IgD-negative memory B cell (primary cell): Measurements from ENCODE around the gene ZNF814. TPM values are rescaled to one million over a fixed set of nuclear protein-coding genes. Genes with fewer than 3 reads are reported as not detected.
"Not testable (repeated sequence)": the region's sequence is repeated elsewhere in the genome, so short reads cannot be mapped to it uniquely, and the experiment has no call there.

Experiments used
- H3K27ac Mint-ChIP-seq, 3 donors: one replicate each; pipeline ENCODE4 v1.8.0; 2020 to 2022; ENCODE audit warnings: mild to moderate bottlenecking in 3 of 3, mixed read lengths in 3 of 3, moderate library complexity in 1 of 3
- H3K27me3 Mint-ChIP-seq: one replicate; pipeline ENCODE4 v1.8.0; 2021; ENCODE audit warnings: mixed read lengths
- H3K36me3 Mint-ChIP-seq: one replicate; pipeline ENCODE4 v1.8.0; 2020; ENCODE audit warnings: mild to moderate bottlenecking, mixed read lengths
- H3K4me1 Mint-ChIP-seq, 3 donors: one replicate each; pipeline ENCODE4 v1.8.0; 2020 to 2022; ENCODE audit warnings: mixed read lengths in 3 of 3, mild to moderate bottlenecking in 1 of 3
- H3K4me3 Mint-ChIP-seq, 4 donors: one replicate each; pipeline ENCODE4 v1.8.0; 2020 to 2022; ENCODE audit warnings: mild to moderate bottlenecking in 4 of 4, mixed read lengths in 4 of 4, moderate library complexity in 3 of 4
- H3K9me3 Mint-ChIP-seq, 3 donors: one replicate each; pipeline ENCODE4 v1.8.0; 2020 to 2021; ENCODE audit warnings: mixed read lengths in 3 of 3, mild to moderate bottlenecking in 1 of 3
- polyA plus RNA-seq: library from polyadenylated mRNA; unstranded; fragments of 300-500 nt; fragmentation: Illumina TruSeq; gene quantifications from one replicate; pipeline ENCODE4 v1.2.3, GENCODE V29; 2021

Gene ZNF814
- polyA plus RNA-seq, 1 donor from 2014 or later: 37.1 TPM

DNA sequence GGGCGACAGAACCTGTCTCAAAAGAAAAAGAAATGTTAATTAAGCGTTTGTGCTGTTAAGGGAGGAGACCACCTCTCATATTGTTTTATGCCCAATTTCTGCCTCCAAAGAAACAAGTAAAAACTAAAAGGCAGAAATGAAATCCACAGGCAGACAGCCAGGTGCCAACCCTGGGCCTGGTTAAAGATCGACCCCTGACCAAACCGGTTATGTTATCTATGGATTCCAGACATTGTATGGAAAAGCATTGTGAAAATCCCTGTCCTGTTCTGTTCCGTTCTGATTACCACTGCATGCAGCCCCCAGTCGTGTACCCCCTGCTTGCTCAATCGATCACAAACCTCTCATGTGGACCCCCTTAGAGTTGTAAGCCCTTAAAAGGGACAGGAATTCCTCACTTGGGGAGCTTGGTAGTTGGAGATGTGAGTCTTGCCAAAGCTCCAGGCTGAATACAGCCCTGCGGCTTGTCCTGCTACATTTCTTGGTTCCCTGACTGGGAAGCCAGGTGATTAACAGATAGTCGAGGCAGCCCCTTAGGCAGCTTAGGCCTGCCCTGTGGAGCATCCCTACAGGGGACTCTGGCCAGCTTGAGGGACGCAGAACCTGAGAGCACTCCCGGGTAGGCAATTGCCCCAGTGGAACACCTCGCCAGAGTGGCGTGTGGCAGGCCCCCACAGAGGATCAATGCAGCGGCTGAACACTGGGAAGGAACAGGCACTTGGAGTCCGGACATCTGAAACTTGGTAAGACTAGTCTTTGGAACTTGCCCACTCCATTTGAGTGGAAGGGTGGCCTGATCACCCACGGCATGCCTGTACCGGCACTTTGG is 73.4 kb downstream of the ZNF814 start:
- no peaks in the 10 kb centered on the region for H3K9me3 Mint-ChIP-seq
- H3K27ac Mint-ChIP-seq: peak overlapping the region; percentile 91 to 98 (median 95)
- H3K4me3 Mint-ChIP-seq: peak overlapping the region; percentile 94 to 99 (median 98)
- H3K36me3 Mint-ChIP-seq: no peaks in the 10 kb centered on the region
- H3K4me1 Mint-ChIP-seq: peaks cover 27 to 45% (median 34%) of the 10 kb centered on the region in 3 donors
- H3K27me3 Mint-ChIP-seq: no peaks in the 10 kb centered on the region

DNA sequence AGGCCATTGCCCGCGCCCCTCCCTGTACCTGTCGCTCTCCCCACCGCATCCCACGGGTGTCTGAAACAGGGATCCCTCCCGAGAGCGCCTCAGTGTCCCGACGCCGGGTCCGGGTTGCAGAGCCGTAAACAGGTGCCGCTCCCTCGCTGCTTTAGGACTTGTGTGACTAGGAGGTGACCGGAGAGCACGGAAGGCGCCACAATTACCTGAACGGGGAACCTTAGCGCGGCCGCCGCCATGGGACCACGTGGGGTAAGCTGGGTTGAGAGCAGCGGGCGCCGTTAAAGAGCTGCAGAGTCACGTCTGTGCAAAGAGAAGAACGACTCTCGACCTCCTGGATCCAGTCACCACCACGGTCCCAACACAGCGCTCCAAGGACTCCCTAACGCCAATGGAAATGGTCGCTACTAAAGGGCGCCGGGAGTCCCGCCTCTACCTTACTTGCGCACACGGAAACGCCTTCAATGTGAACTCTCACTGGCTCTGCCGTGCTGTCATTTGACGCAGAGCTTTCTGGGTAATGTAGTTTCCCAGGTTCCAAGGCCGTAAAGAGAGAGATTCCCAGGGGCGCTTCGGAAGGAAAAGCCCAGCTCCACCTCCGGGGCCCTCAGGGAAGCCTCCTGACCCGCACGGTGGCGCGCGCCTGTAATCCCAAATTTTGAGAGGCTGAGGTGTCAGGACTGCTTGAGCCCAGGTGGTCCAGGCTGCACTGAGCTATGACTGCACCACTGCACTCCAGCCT is 74.2 kb downstream of the ZNF814 start, which contains the start of gene ZNF552:
TSS of gene ZNF552 (minus strand) at position 409 of the 742 bp plus-strand sequence. CDS start at position 239, 170 bp downstream.
- Mint-ChIP-seq H3K27ac (peak within 1 kb of the TSS; percentile 91 to 98 (median 95)), H3K27me3 (no peaks in the 10 kb centered on the region), H3K36me3 (no peaks in the 10 kb centered on the region), H3K9me3 (no peaks in the 10 kb centered on the region), H3K4me1 (peaks cover 22 to 37% (median 26%) of the 10 kb centered on the region in 3 donors), H3K4me3 (peak within 1 kb of the TSS; percentile 94 to 99 (median 98))

DNA sequence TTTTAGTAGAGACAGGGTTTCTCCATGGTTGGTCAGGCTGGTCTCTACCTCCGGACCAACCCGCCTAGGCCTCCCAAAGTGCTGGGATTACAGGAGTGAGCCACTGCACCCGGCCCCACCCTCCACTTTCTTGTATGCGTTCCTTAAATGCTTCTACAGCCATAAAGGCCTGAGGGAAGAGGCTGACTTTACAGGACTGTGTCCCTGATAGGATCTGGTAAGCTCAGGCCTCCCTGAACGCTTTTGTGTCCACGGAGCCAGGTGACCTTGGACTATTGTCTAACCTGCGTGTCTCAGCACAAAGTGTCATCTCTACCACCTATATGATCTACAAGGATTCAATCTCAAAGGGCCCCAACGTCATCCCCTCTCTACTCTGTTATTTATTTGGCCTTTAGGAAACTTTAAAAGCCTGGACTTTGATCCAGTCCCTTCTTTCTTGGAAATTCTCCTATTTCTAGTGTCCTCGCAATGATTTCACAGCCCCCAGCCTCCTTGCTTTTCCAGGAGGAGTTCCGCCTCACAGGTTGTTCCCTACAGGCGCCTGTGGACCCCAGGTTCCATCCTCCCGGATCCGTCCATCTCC is 74.8 kb downstream of the ZNF814 start:
- Mint-ChIP-seq H3K27me3 (no peaks in the 10 kb centered on the region), H3K27ac (peak overlapping the region; percentile 91 to 98 (median 95)), H3K36me3 (no peaks in the 10 kb centered on the region), H3K9me3 (no peaks in the 10 kb centered on the region), H3K4me3 (peak overlapping the region; percentile 94 to 99 (median 98)), H3K4me1 (peaks cover 25 to 35% (median 26%) of the 10 kb centered on the region in 3 donors)

DNA sequence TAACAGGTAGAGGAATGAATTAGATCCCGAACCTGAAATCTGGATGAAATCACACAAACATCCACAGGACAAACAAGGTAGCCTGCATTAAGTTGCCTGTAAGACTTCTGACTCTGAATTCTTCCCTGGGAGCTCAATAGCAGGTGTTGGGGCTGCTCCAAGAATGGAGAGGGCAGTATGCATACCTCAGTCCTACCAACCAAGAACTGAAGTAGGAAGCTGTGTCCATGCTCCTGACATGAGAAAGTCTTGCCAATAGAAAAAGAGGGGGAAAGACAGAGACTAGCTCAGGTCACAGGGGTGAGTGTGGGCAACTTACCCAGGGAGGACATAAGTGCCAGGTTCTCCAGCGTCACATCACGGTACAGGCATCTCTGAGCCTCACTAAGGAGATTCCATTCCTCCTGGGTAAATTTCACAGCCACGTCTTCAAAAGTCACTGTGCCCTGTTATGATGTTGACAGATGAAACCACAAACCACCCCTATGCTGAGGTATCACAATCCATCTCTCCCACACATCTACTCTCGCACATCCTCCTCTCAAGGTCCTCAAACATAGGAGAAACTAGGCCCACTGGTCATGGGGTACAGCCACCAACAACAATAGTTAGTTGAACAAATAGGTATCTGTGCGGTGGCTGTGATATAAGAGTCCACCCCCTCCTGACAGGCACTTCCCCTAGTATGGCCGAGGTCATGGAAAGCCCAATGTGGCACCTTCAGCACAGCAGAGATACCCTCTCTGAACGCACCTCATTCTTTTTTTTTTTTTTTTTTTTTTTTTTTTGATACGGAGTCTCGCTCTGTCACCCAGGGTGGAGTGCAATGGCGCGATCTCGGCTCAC is 75.6 kb downstream of the ZNF814 start:
- H3K36me3 Mint-ChIP-seq, H3K27me3 Mint-ChIP-seq: not testable (repeated sequence)
- H3K4me3 Mint-ChIP-seq: peak overlapping the region; percentile 13 to 99 (median 46)

DNA sequence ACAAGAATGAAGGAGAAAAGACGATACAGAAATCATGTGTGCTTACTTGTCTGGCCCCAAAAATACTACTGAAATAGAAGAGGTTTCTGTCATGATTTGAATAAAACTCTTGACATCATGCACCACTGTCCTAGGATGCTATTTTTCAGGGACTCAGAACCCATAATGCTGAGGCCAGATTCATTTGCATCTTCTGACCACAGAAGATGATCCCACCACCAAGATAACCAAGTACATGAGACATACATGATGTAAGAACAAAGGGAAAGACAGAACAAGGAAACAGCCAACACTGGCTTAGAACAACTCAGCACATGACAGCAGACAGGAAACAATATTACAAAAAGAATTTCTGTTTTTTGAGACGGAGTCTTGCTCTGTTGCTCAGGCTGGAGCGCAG is 76.6 kb downstream of the ZNF814 start:
- Mint-ChIP-seq H3K4me3 (peak overlapping the region in 2 of 4 donors; percentile 13 to 45), H3K27ac (peak overlapping the region in 1 of 3 donors; percentile 0), H3K9me3 (no peaks in the 10 kb centered on the region), H3K27me3 (no peaks in the 10 kb centered on the region), H3K36me3 (peaks cover 2% of the 10 kb centered on the region), H3K4me1 (peaks cover 23 to 40% (median 23%) of the 10 kb centered on the region in 3 donors)

More for the DNA sequence above, 75.6 kb downstream of the ZNF814 start:
- H3K4me1 Mint-ChIP-seq: peaks cover 23 to 35% (median 23%) of the 10 kb centered on the region in 3 donors
- peak overlapping the region in 1 of 3 donors; percentile 19 for H3K27ac Mint-ChIP-seq
- not testable (repeated sequence) for H3K9me3 Mint-ChIP-seq

DNA sequence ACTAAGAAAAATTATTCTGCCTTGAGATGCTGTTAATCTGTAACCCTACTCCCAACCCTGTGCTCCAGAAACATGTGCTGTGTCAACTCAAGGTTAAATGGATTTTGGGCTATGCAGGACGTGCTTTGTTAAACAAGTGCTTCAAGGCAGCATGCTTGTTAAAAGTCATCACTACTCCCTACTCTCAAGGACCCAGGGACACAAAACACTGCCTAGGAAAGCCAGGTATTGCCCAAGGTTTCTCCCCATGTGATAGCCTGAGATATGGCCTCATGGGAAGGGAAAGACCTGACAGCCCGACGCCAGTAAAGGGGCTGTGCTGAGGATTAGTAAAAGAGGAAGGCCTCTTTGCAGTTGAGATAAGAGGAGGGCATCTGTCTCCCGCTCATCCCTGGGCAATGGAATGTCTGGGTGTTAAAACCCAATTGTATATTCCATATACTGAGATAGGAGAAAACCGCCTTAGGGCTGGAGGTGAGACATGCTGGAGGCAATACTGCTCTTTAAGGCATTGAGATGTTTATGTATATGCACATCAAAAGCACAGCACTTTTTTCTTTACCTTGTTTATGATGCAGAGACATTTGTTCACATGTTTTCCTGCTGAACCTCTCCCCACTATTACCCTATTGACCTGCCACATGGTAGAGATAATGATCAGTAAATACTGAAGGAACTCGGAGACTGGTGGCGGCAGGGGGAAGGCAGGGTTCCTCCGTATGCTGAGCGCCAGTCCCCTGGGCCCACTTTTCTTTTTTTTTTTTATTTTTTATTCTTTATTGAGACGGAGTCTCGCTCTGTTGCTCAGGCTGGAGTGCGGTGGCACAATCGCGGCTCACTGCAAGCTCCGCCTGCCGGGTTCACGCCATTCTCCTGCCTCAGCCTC is 78.2 kb downstream of the ZNF814 start:
- H3K27me3 Mint-ChIP-seq, H3K27ac Mint-ChIP-seq: not testable (repeated sequence)
- peaks cover 21 to 33% (median 22%) of the 10 kb centered on the region in 3 donors for H3K4me1 Mint-ChIP-seq

DNA sequence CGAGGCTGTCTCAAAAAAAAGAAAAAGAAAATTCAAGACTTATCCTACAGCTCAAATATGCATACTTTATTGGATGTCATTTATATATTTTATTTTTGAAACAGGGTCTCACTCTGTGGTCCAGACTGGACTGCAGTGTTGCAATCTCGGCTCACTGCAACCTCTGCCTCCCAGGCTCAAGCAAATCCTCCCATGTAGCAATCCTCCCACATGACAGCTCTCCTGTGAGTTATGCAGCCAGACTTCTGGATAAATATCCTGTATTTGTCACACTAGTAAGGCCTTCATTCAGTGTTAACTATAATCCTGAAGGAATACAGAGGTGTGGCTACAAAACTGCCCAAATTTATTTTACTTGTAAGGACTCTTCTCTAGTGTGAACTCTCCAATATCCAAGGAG is 81.3 kb downstream of the ZNF814 start:
- Mint-ChIP-seq H3K27ac (no peak overlapping the region), H3K4me3 (peak overlapping the region in 1 of 4 donors; percentile 15), H3K27me3 (no peaks in the 10 kb centered on the region), H3K4me1 (peaks cover 13 to 22% (median 21%) of the 10 kb centered on the region in 3 donors), H3K9me3 (peaks cover 0 to 2% (median 0%) of the 10 kb centered on the region in 3 donors), H3K36me3 (peaks cover 4% of the 10 kb centered on the region)

More for the DNA sequence above, 78.2 kb downstream of the ZNF814 start:
- H3K36me3 Mint-ChIP-seq, H3K9me3 Mint-ChIP-seq: not testable (repeated sequence)
- peak overlapping the region in 1 of 4 donors; percentile 70 for H3K4me3 Mint-ChIP-seq

DNA sequence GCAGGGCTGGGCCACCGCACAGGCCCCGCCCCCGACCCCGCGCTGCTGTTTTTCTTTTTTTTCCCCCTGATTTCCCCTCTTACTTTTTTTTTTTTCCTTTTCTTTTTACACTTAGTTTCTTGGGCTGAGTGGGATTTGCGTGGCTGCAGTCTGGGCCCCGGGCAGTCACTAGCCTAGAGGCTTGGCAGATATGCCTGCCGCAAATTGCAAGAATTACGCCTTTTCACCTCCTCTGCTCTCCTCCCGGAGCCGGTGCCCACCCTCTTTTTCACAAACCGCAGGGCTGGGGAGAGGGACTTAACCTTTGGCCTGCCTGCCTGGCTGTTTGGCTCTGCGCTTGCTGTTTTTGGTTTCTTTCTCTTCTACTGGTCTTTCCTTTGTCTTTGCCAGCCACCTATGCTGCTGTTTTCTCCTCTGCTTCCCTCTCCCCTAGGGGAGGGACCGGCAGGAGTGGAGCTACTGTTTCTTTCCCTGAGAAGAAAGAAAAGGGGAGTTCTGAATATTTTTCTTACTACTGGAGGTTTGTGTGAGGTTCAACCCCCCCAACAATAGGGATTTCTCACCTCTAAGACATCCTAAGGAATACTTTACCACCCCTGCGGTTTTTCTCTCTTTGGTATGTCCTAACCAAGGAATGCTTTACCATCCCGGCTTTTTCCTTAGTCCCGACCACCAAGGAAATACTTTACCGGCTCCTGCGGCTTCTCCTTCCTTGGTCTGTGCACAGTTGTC is 85.1 kb downstream of the ZNF814 start:
- peaks cover 0 to 2% (median 0%) of the 10 kb centered on the region in 3 donors for H3K9me3 Mint-ChIP-seq
- H3K27ac Mint-ChIP-seq: peak overlapping the region in 2 of 3 donors; percentile 59 to 84
- H3K4me1 Mint-ChIP-seq: peaks cover 15 to 36% (median 22%) of the 10 kb centered on the region in 3 donors

DNA sequence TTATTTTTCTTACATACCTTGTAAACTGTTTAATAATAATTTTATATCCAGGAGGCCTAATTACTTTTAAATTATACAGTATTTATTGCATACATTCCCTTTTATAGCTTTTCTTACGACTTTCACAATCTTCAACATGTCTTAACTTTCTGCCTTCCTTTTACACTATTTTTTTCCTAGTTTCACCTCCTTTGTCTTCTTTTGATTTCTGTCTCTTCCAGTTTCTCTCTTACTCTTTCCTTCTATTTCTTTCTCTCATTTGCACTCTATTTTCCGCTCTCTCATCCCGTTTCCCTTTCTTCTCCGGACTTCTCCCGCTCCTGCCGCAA is 85.6 kb downstream of the ZNF814 start:
- Mint-ChIP-seq H3K27me3 (no peaks in the 10 kb centered on the region), H3K4me3 (peak overlapping the region in 3 of 4 donors; percentile 77 to 95 (median 77)), H3K36me3 (peaks cover 4% of the 10 kb centered on the region), H3K27ac (peak overlapping the region in 2 of 3 donors; percentile 59 to 84), H3K4me1 (peaks cover 15 to 36% (median 22%) of the 10 kb centered on the region in 3 donors), H3K9me3 (peaks cover 0 to 2% (median 0%) of the 10 kb centered on the region in 3 donors)

More for the DNA sequence above, 85.1 kb downstream of the ZNF814 start:
- peak overlapping the region in 3 of 4 donors; percentile 77 to 95 (median 77) for H3K4me3 Mint-ChIP-seq
- H3K36me3 Mint-ChIP-seq: peaks cover 6% of the 10 kb centered on the region
- H3K27me3 Mint-ChIP-seq: no peaks in the 10 kb centered on the region

DNA sequence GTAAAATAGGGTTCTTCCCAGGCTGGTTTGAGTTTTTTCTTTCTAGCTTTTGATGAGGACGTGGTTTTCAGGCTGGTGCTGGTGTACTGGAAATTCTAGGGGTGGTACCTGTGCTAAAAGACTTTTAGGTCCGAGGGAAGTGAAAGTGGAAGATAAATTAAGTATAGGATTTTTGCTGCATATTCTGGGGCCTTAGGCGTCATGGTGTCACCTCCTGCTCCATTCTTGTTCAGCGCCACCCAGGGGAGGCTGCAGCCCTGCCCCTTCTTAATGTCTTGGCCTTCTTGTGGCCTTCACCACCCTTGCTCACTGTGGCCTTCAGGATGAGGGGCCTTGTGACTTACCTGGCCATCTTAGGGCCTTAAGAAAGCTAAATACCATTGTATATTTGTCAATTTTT is 86.6 kb downstream of the ZNF814 start:
- H3K4me3 Mint-ChIP-seq: peak overlapping the region in 2 of 4 donors; percentile 24 to 31

DNA sequence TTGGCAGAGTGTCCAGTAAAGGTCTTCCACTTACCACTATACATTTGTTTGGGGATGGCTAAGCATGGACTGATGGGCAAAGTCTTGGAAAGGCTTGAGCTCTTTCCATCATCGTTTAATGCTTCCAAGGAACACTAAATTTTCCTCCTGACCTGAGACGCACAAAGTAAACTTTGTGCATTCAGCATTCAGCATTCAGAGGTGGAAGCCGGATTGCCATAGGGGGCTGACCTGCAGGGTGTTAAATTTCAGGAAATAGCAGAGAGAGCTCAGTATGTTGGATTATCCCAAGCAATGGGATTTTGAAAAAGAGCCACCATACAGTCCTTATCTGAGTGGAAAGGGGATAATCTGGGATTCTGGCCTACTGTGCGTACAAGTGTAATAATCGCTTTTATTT is 88.1 kb downstream of the ZNF814 start:
- H3K4me1 Mint-ChIP-seq: peaks cover 15 to 31% (median 24%) of the 10 kb centered on the region in 3 donors
- H3K27me3 Mint-ChIP-seq: no peaks in the 10 kb centered on the region
- peaks cover 6% of the 10 kb centered on the region for H3K36me3 Mint-ChIP-seq
- no peak overlapping the region for H3K27ac Mint-ChIP-seq
- no peak overlapping the region for H3K4me3 Mint-ChIP-seq
- peaks cover 0 to 2% (median 0%) of the 10 kb centered on the region in 3 donors for H3K9me3 Mint-ChIP-seq

More for the DNA sequence above, 86.6 kb downstream of the ZNF814 start:
- peaks cover 15 to 31% (median 24%) of the 10 kb centered on the region in 3 donors for H3K4me1 Mint-ChIP-seq
- H3K9me3 Mint-ChIP-seq: peaks cover 0 to 2% (median 0%) of the 10 kb centered on the region in 3 donors
- no peaks in the 10 kb centered on the region for H3K27me3 Mint-ChIP-seq
- H3K36me3 Mint-ChIP-seq: peaks cover 4% of the 10 kb centered on the region
- H3K27ac Mint-ChIP-seq: peak overlapping the region in 2 of 3 donors; percentile 29 to 32
